GM12874 (cell line): Measurements from ENCODE around the gene KRTAP5-11.

Experiments
- TF ChIP-seq, protein P1 (sequence below): IDR thresholded peaks from 2 replicates; pipeline ENCODE4 v1.5.1; 2011; ENCODE audit warnings: low read depth, mild to moderate bottlenecking, control low read depth, low read length, moderate library complexity; ENCODE audit not compliant: insufficient read depth

KRTAP5-11 gene

DNA sequence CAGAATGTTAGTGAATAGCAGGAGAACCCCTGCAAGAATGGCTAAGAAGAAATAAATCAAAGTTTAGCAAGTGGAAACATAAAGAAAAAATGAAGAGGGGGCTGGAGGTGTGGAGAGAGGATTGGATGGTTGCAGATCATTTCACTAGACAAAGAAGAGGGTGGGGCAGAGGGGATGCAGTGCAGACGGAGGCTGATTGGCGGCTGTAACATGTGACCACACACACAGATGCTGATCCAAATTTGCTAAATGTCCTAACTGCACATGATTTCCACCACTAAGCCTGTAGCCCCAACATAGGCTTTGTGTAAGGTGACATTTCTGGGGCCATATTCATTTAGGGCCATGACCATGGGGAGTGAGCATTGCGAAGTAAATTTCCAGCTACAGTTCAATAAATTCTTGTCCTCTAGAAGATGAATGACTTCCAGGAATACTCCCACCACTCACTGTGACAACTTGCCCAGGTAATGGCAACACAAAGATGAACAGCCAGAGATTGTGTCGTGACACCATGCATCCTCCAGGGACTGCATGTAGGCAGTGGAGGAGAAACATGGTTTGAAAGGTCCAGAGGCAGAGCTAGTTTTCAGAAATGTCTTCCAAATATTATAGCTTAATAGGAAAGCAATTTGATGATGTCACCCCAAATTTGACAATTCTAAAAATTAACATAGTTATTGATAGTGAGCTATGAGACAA, 6.8 kb downstream of the KRTAP5-11 start:
- TF ChIP-seq, protein P1, sequence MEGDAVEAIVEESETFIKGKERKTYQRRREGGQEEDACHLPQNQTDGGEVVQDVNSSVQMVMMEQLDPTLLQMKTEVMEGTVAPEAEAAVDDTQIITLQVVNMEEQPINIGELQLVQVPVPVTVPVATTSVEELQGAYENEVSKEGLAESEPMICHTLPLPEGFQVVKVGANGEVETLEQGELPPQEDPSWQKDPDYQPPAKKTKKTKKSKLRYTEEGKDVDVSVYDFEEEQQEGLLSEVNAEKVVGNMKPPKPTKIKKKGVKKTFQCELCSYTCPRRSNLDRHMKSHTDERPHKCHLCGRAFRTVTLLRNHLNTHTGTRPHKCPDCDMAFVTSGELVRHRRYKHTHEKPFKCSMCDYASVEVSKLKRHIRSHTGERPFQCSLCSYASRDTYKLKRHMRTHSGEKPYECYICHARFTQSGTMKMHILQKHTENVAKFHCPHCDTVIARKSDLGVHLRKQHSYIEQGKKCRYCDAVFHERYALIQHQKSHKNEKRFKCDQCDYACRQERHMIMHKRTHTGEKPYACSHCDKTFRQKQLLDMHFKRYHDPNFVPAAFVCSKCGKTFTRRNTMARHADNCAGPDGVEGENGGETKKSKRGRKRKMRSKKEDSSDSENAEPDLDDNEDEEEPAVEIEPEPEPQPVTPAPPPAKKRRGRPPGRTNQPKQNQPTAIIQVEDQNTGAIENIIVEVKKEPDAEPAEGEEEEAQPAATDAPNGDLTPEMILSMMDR = no peak

DNA sequence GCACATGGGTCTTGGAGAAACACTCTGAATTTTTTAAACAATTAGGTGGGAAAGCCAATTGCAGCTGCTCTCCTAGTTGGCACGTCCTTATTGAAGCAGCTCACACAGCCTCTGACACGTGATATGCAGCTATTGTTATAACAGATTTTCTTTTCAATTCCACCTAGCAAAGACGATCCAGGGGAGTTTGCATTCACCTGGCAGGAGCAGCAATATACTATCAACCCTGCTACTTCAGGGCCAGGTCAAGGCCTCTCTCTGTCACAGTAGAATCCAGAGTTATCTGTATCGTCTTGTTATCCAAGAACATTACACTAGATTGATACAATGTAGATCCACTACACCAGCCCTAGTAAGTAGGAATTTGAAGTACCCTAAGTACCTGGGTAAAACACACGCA, 8.3 kb downstream of the KRTAP5-11 start:
- TF ChIP-seq, protein P1 = no peak

DNA sequence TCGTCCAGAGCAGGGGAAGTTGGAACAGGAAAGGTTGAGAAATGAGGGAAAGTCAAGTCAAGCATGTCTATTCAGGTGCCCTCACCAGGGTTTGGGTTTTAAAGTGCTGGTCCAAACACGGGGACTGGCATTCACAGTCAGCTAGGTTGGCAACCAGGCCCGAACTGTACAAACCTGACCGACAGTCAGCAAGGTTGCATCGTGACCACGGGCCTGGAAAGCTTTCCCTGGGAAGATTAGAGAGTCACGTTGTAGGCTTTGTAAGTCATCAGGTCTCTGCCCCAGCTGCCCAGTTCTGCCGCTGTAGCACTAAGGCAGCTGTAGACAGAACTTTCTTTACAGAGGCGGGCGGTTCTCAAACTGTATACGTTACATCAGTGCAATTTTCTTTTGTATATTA, 9.9 kb downstream of the KRTAP5-11 start:
- TF ChIP-seq, protein P1 = no peak

DNA sequence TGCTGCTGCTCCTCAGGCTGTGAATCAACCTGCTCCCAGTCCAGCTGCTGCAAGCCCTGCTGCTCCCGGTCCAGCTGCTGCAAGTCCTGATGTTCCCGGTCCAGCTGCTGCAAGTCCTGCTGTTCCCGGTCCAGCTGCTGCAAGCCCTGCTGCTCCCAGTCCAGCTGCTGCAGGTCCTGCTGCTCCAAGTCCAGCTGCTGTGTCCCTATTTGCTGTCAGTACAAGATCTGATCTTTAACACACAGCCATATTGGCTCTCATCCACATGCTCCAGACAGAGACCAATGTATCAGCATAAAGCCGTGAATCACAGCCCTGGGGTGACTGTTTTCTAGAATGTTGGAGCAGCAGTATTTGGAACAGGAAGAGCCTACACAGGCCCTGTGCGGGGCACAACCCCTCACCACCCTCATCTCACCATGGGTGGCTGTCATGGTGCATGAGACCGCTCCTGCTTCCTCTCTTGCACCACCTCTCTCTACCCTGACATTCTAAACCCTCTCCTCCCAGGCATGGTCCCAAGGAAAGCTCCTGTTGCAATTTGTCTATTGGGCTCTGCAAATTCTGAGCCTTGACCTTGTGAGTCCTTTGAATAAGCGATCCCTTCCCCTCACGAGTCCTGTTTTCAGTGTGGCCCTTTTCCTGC, 13.8 kb downstream of the KRTAP5-11 start:
- TF ChIP-seq, protein P1 = no peak

DNA sequence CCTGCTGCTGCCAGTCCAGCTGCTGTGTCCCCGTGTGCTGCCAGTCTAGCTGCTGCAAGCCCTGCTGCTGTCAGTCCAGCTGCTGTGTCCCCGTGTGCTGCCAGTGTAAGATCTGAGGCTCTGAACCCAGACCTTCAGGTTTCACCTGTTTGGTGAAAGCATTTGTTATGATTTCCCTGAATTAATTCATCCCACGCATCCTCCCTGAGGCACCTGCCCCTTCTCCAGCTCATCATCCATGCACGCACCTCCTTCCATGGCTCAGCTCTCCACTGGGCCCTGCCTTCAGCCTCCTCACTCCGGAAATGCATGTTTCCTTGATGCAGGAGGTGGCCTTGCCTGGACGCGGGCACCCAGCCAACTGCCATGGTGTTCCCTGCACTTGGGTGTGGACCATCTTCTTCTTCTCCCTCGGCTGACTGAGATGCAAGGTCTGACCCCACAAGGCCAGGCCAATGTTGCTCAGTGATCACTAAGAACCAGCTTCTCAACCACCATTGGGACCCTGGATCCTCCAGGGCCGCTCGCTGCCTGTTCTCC, 16.5 kb downstream of the KRTAP5-11 start:
- TF ChIP-seq, protein P1 = no peak

DNA sequence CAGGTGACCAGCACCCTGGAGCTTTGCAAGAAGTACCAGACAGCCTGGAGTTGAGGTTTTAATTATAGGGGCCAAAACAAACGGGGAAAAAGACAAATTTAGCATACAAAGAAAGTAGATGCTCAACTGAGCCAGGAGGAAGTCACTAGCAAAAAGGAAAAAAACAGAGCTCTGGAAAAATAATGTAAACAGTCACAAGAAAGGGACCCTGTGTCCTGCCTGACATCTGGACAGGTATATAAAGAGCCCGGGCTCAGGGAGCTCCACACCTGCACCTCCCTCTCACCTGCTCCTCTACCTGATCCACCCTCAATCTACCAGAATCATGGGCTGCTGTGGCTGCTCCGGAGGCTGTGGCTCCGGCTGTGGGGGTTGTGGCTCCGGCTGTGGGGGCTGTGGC, 17.4 kb downstream of the KRTAP5-11 start, which contains the start of gene KRTAP5-10:
TSS of gene KRTAP5-10 (plus strand) at position 301 of the 400 bp plus-strand sequence. CDS start at position 326, 25 bp downstream.
- TF ChIP-seq, protein P1 = no peak

DNA sequence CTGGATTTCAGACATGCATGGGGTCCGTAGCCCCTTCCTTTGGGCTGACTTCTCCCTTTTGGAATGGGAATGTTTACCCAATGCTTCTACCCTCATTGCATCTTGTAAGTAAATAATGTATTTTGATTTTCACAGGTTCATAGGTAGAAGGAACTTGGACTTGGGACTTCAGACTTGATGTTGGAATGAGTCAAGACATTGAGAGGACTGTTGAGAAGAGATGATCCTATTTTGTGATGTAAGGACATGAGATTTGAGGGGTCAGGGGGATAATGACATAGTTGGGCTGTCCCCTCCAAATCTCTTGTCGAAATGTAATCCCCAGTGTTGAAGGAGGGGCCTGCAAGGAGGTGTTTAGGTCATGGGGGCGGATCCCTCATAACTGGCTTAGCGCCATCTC, 18.2 kb downstream of the KRTAP5-11 start:
- TF ChIP-seq, protein P1 = no peak
